ENCODE results near the gene ETV1.

DNA sequence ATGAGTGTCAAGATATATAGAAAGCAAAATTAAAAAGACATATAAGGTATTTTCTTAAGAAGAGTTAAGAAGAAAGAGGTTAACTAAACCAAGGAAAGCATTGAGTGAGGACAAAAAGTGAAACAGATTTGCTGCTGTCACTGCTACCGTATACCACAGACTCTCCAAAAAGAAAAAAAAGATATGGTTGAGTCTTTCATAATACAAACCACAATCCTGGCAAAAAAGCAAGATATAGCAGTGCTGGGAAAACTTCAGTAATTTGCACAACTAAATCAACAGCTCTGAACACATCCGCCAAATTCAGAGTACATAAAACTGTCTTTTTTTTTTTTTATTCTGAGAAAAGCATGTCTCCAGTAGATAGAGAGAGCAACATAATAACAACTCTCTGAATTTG lies 114.7 kb downstream of the ETV1 start:
- TF ChIP-seq, protein P1, sequence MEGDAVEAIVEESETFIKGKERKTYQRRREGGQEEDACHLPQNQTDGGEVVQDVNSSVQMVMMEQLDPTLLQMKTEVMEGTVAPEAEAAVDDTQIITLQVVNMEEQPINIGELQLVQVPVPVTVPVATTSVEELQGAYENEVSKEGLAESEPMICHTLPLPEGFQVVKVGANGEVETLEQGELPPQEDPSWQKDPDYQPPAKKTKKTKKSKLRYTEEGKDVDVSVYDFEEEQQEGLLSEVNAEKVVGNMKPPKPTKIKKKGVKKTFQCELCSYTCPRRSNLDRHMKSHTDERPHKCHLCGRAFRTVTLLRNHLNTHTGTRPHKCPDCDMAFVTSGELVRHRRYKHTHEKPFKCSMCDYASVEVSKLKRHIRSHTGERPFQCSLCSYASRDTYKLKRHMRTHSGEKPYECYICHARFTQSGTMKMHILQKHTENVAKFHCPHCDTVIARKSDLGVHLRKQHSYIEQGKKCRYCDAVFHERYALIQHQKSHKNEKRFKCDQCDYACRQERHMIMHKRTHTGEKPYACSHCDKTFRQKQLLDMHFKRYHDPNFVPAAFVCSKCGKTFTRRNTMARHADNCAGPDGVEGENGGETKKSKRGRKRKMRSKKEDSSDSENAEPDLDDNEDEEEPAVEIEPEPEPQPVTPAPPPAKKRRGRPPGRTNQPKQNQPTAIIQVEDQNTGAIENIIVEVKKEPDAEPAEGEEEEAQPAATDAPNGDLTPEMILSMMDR (IDR thresholded peaks at IDR 0.05): no peak
- no peak for TF ChIP-seq POLR2A (IDR thresholded peaks at IDR 0.05)
- TF ChIP-seq POLR2AphosphoS5 (IDR thresholded peaks at IDR 0.05): no peak

Measured in breast epithelium (tissue), 3 donors.